ENCODE measurements around the gene TMCC1.
"Not testable (repeated sequence)": the region's sequence is repeated elsewhere in the genome, so short reads cannot be mapped to it uniquely, and the experiment has no call there.

Gene TMCC1

GRCh38 chr3:129892486-129892856 is 1.0 kb downstream of the TMCC1 start:
- DNase-seq: no peak

- no peak for DNase-seq
Measured at GRCh38 chr3:129890891-129891290, 2.6 kb downstream of the TMCC1 start.

- DNase-seq: no peak
Measured at GRCh38 chr3:129890125-129890524, 3.4 kb downstream of the TMCC1 start.

GRCh38 chr3:129888771-129889170 is 4.7 kb downstream of the TMCC1 start:
- DNase-seq: no peak

GRCh38 chr3:129881261-129881660 is 12.2 kb downstream of the TMCC1 start:
- DNase-seq: no peak

GRCh38 chr3:129878355-129878754 is 15.2 kb downstream of the TMCC1 start:
- DNase-seq: no peak

- not testable (repeated sequence) for DNase-seq
Measured at GRCh38 chr3:129874479-129874878, 19.0 kb downstream of the TMCC1 start.

GRCh38 chr3:129868912-129869311 is 24.6 kb downstream of the TMCC1 start:
- DNase-seq: no peak

GRCh38 chr3:129867506-129868124 is 25.9 kb downstream of the TMCC1 start:
- no peak for DNase-seq

GRCh38 chr3:129865806-129866205 is 27.7 kb downstream of the TMCC1 start:
- no peak for DNase-seq

- no peak for DNase-seq
Measured at GRCh38 chr3:129864519-129864918, 29.0 kb downstream of the TMCC1 start.

GRCh38 chr3:129859272-129859671 is 34.2 kb downstream of the TMCC1 start:
- DNase-seq: no peak

GRCh38 chr3:129857899-129858298 is 35.6 kb downstream of the TMCC1 start:
- no peak for DNase-seq

GRCh38 chr3:129856790-129857189 is 36.7 kb downstream of the TMCC1 start:
- DNase-seq: not testable (repeated sequence)

GRCh38 chr3:129855832-129856419 is 37.6 kb downstream of the TMCC1 start:
- DNase-seq: no peak

- no peak for DNase-seq
Measured at GRCh38 chr3:129855170-129855831, 38.2 kb downstream of the TMCC1 start.

GRCh38 chr3:129854460-129854859 is 39.1 kb downstream of the TMCC1 start:
- DNase-seq: no peak

GRCh38 chr3:129845956-129846355 is 47.6 kb downstream of the TMCC1 start:
- no peak for DNase-seq

- no peak for DNase-seq
Measured at GRCh38 chr3:129840707-129841360, 52.7 kb downstream of the TMCC1 start.

GRCh38 chr3:129838086-129838485 is 55.4 kb downstream of the TMCC1 start:
- no peak for DNase-seq

- no peak for DNase-seq
Measured at GRCh38 chr3:129837065-129837642, 56.4 kb downstream of the TMCC1 start.

- DNase-seq: no peak
Measured at GRCh38 chr3:129836381-129837064, 57.0 kb downstream of the TMCC1 start.

GRCh38 chr3:129835198-129835597 is 58.3 kb downstream of the TMCC1 start:
- DNase-seq: no peak

All from NCI-H526 treated with DMSO at 0.1 percent for 48 hours (cell line).